H1 (cell line): ENCODE results near the gene CORO6.

Experiments
- CHD1 ChIP-seq: IDR thresholded peaks from 2 replicates; pipeline ENCODE4 v1.6.1; 2012; ENCODE audit warnings: low read depth, low read length, improper control_type of control experiment
- CTCF ChIP-seq, 3 experiments: IDR thresholded peaks; 1 replicate in 2 of 3; 2 replicates in 1 of 3; pipeline versions ENCODE4 v1.5.1 to v1.6.1; 2011; ENCODE audit warnings: low read length in 3 of 3, mild to moderate bottlenecking in 3 of 3, inconsistent platforms in 2 of 3, low read depth in 1 of 3, moderate library complexity in 1 of 3; ENCODE audit not compliant: insufficient read depth in 1 of 3; ENCODE audit errors: control extremely low read depth in 1 of 3

GRCh38 chr17:29567554-29568330, 55.0 kb downstream of the CORO6 start:
- TF ChIP-seq CHD1 (no peak), CTCF (IDR thresholded peaks at IDR 0.05; ENCODE audit: control extremely low read depth in 1 of 3, insufficient read depth in 1 of 3, low read depth in 1 of 3, low read length in 3 of 3) (peak in 2 of 3 experiments; percentile 17 to 27; a peak in 3 of 4 replicates)
